Liver (tissue), 9 donors: Measurements from ENCODE around the gene COL26A1. TPM values are rescaled to one million over a fixed set of nuclear protein-coding genes. Genes with fewer than 3 reads are reported as not detected.

ENCODE experiments used
- DNase-seq: peaks from one replicate; pipeline ENCODE4 v3.0.0-alpha.2; 2017; ENCODE audit warnings: low spot score
- H3K27ac ChIP-seq, 2 donors: one replicate each; pipeline ENCODE4 v1.7.0; 2013; ENCODE audit warnings: inconsistent platforms in 2 of 2, low read length in 2 of 2, control low read depth in 1 of 2, low read depth in 1 of 2, mild to moderate bottlenecking in 1 of 2
- H3K27me3 ChIP-seq, 4 donors: one replicate each; pipeline versions ENCODE4 v1.6.1 to v1.7.0; 2013; ENCODE audit warnings: low read length in 3 of 4, inconsistent platforms in 1 of 4, mild to moderate bottlenecking in 1 of 4, moderate library complexity in 1 of 4; ENCODE audit not compliant: control insufficient read depth in 4 of 4, insufficient read depth in 4 of 4
- H3K36me3 ChIP-seq, 4 donors: one replicate each; pipeline versions ENCODE4 v1.6.1 to v1.7.0; 2013; ENCODE audit warnings: low read length in 3 of 4, mild to moderate bottlenecking in 3 of 4, low read depth in 1 of 4, moderate library complexity in 1 of 4; ENCODE audit not compliant: control insufficient read depth in 4 of 4, insufficient read depth in 3 of 4
- H3K4me1 ChIP-seq, 4 donors: one replicate each; pipeline versions ENCODE4 v1.6.1 to v1.7.0; 2013; ENCODE audit warnings: low read length in 3 of 4, mild to moderate bottlenecking in 3 of 4, moderate library complexity in 1 of 4; ENCODE audit not compliant: control insufficient read depth in 4 of 4, insufficient read depth in 4 of 4
- H3K4me3 ChIP-seq, 3 donors: one replicate each; pipeline versions ENCODE4 v1.6.1 to v1.7.0; 2013; ENCODE audit warnings: low read length in 3 of 3, control low read depth in 1 of 3, low read depth in 1 of 3, mild to moderate bottlenecking in 1 of 3
- H3K9ac ChIP-seq, 2 donors: one replicate each; pipeline ENCODE4 v1.7.0; 2013; ENCODE audit warnings: low read length in 2 of 2, mild to moderate bottlenecking in 2 of 2, moderate library complexity in 2 of 2, control low read depth in 1 of 2, low read depth in 1 of 2
- H3K9me3 ChIP-seq, 4 donors: one replicate each; pipeline versions ENCODE4 v1.6.1 to v1.7.0; 2013; ENCODE audit warnings: low read length in 3 of 4; ENCODE audit not compliant: control insufficient read depth in 4 of 4
- EGR1 ChIP-seq, 2 donors: IDR thresholded peaks; 2 replicates each; pipeline ENCODE4 v1.6.1; 2016 to 2018; ENCODE audit warnings: antibody characterized with exemption in 2 of 2, low read depth in 2 of 2
- FOXA1 ChIP-seq: IDR thresholded peaks from 2 replicates; pipeline ENCODE4 v1.6.1; 2016; ENCODE audit warnings: antibody characterized with exemption
- FOXA2 ChIP-seq: IDR thresholded peaks from 2 replicates; pipeline ENCODE4 v1.6.1; 2016; ENCODE audit warnings: antibody characterized with exemption
- GABPA ChIP-seq, 2 donors: IDR thresholded peaks in 1 of 2; conservative IDR thresholded peaks in 1 of 2; 2 replicates each; pipeline ENCODE4 v1.6.1; 2016; ENCODE audit warnings: antibody characterized with exemption in 2 of 2, mild to moderate bottlenecking in 1 of 2, moderate library complexity in 1 of 2
- HNF4G ChIP-seq: IDR thresholded peaks from 2 replicates; pipeline ENCODE4 v1.6.1; 2016; ENCODE audit warnings: antibody characterized with exemption
- JUND ChIP-seq, 2 donors: IDR thresholded peaks; 2 replicates each; pipeline ENCODE4 v1.6.1; 2016; ENCODE audit warnings: antibody characterized with exemption in 2 of 2
- NR2F2 ChIP-seq: IDR thresholded peaks from 2 replicates; pipeline ENCODE4 v1.6.1; 2016; ENCODE audit warnings: antibody characterized with exemption
- RXRA ChIP-seq, 2 donors: IDR thresholded peaks; 2 replicates each; pipeline ENCODE4 v1.6.1; 2017 to 2018; ENCODE audit warnings: antibody characterized with exemption in 2 of 2, mild to moderate bottlenecking in 1 of 2
- TAF1 ChIP-seq: conservative IDR thresholded peaks from 2 replicates; pipeline ENCODE4 v1.6.1; 2016; ENCODE audit warnings: antibody characterized with exemption, mild to moderate bottlenecking
- ZBTB33 ChIP-seq: IDR thresholded peaks from 2 replicates; pipeline ENCODE4 v1.6.1; 2016; ENCODE audit warnings: antibody characterized with exemption
- WGBS: extraction: QIAGEN DNeasy Blood & Tissue Kit; methylation state at CpG from one replicate; pipeline ENCODE4 v1.1.7; 2013; 5-methylcytosine and 5-hydroxymethylcytosine counted together
- polyA plus RNA-seq, 2 donors: library from polyadenylated mRNA; stranded (reverse) in 1 of 2; unstranded in 1 of 2; fragments of 200-250 nt in 1 of 2; fragments of >200 nt in 1 of 2; fragmentation: Nextera tagmentation in 1 of 2; extraction: Ambion mirVana in 1 of 2; gene quantifications; one replicate each; pipeline versions ENCODE4 v1.2.1 to v1.2.3, GENCODE V29; 2013 to 2015
- total RNA-seq, 2 donors: library from RNA; depleted of rRNA; stranded (reverse); fragments of >200 nt; gene quantifications; one replicate each; pipeline ENCODE4 v1.2.3, GENCODE V29; 2014
- TF ChIP-seq, protein P1 (sequence below): IDR thresholded peaks from 2 replicates; pipeline ENCODE4 v1.6.1; 2016; ENCODE audit warnings: antibody characterized with exemption
- TF ChIP-seq, protein P2 (sequence below): fragments of 150-350 bp; IDR thresholded peaks from 2 replicates; pipeline ENCODE4 v1.5.1; 2017; ENCODE audit warnings: improper control_type of control experiment, low read depth, low read length; ENCODE audit not compliant: missing input control
- donor health status: healthy.
- donor health status: healthy.
- donor health status: healthy.
- donor health status: healthy.
- donor health status: healthy.

The COL26A1 gene
- total and polyA plus RNA-seq, 4 donors, result 0.76 to 1.8 (median 0.96) TPM

- H3K27ac ChIP-seq, result no peak overlapping the region
- H3K4me3 ChIP-seq, result no peak overlapping the region
- no peaks in the 10 kb centered on the region for H3K36me3 ChIP-seq
- DNase-seq, result no peak
- 83% methylated on average over 6 of the region's 6 CpGs for WGBS
- TF ChIP-seq NR2F2, result no peak
- no peak overlapping the region for H3K9ac ChIP-seq
- no peaks in the 10 kb centered on the region for H3K4me1 ChIP-seq
- H3K27me3 ChIP-seq, result no peaks in the 10 kb centered on the region
- no peaks in the 10 kb centered on the region for H3K9me3 ChIP-seq
Measured at GRCh38 chr7:101399759-101400158, 37.1 kb downstream of the COL26A1 start.

DNA sequence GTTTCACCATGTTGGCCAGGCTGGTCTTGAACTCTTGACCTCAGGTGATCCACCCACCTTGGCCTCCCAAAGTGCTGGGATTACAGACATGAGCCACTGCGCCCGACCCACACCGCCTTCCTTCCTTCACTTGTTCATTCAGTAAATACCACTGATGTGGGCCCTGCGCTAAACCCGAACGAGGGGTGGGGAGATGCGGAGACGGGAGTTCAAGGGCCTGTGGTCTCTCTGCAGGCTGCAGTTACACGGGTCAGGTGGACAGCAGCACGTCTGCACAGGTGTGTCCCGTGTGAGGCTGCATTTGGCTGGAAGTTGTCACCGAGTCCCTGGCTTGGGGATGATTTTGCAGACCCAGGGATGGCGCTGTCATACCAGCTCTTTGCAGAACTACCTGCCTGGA lies 38.1 kb downstream of the COL26A1 start:
- H3K9me3 ChIP-seq, result no peaks in the 10 kb centered on the region
- no peak overlapping the region for H3K27ac ChIP-seq
- no peaks in the 10 kb centered on the region for H3K4me1 ChIP-seq
- no peak overlapping the region for H3K9ac ChIP-seq
- no peak overlapping the region for H3K4me3 ChIP-seq
- H3K27me3 ChIP-seq, result no peaks in the 10 kb centered on the region
- no peak for DNase-seq
- TF ChIP-seq RXRA (IDR thresholded peaks at IDR 0.05), result no peak
- TF ChIP-seq TAF1, result no peak
- TF ChIP-seq NR2F2, result no peak
- no peak for TF ChIP-seq ZBTB33
- TF ChIP-seq JUND (IDR thresholded peaks at IDR 0.05), result no peak
- TF ChIP-seq, protein P1, sequence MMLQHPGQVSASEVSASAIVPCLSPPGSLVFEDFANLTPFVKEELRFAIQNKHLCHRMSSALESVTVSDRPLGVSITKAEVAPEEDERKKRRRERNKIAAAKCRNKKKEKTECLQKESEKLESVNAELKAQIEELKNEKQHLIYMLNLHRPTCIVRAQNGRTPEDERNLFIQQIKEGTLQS, result no peak
- no peaks in the 10 kb centered on the region for H3K36me3 ChIP-seq
- WGBS, result 89% methylated on average over 13 of the region's 13 CpGs

GRCh38 chr7:101401390-101402080 lies 38.9 kb downstream of the COL26A1 start:
- Histone ChIP-seq H3K36me3 (no peaks in the 10 kb centered on the region), H3K27me3 (no peaks in the 10 kb centered on the region), H3K27ac (no peak overlapping the region), H3K9ac (no peak overlapping the region), H3K9me3 (no peaks in the 10 kb centered on the region), H3K4me1 (no peaks in the 10 kb centered on the region), H3K4me3 (no peak overlapping the region)
- DNase-seq, result no peak
- 74% methylated on average over 7 of the region's 7 CpGs for WGBS
- TF ChIP-seq EGR1 (IDR thresholded peaks at IDR 0.05; ENCODE audit: low read depth in 2 of 2) (no peak), FOXA2 (no peak), ZBTB33 (no peak), FOXA1 (no peak), HNF4G (no peak), GABPA (IDR thresholded peaks at IDR 0.05 in 1 of 2, conservative IDR thresholded peaks at IDR 0.05 in 1 of 2) (no peak)
- TF ChIP-seq, protein P2, sequence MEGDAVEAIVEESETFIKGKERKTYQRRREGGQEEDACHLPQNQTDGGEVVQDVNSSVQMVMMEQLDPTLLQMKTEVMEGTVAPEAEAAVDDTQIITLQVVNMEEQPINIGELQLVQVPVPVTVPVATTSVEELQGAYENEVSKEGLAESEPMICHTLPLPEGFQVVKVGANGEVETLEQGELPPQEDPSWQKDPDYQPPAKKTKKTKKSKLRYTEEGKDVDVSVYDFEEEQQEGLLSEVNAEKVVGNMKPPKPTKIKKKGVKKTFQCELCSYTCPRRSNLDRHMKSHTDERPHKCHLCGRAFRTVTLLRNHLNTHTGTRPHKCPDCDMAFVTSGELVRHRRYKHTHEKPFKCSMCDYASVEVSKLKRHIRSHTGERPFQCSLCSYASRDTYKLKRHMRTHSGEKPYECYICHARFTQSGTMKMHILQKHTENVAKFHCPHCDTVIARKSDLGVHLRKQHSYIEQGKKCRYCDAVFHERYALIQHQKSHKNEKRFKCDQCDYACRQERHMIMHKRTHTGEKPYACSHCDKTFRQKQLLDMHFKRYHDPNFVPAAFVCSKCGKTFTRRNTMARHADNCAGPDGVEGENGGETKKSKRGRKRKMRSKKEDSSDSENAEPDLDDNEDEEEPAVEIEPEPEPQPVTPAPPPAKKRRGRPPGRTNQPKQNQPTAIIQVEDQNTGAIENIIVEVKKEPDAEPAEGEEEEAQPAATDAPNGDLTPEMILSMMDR, result no peak
- TF ChIP-seq, protein P1, result no peak
